Caco-2 (cell line): ENCODE measurements around the gene PLB1. TPM values are rescaled to one million over a fixed set of nuclear protein-coding genes. Genes with fewer than 3 reads are reported as not detected.
"Not testable (repeated sequence)": the region's sequence is repeated elsewhere in the genome, so short reads cannot be mapped to it uniquely, and the experiment has no call there.

ENCODE experiments used
- BruUV-seq: library from RNA; stranded (reverse); fragments of 400-500 nt; replicated peaks from 2 replicates; lab custom pipeline; 2021; lab: Mats Ljungman, UMichigan
- CTCF ChIA-PET: fragments of 300-600 bp; sonication (Branson Sonifier 250); formaldehyde crosslinking; loops from one replicate; lab custom pipeline; 2022; ENCODE audit warnings: antibody characterized with exemption; lab: Charles Lee
- POLR2A ChIA-PET: fragments of 300-600 bp; sonication (Branson Sonifier 250); formaldehyde crosslinking; loops from one replicate; lab custom pipeline; 2022; ENCODE audit warnings: antibody characterized with exemption; lab: Charles Lee
- DNase-seq, 2 experiments: peaks; one replicate each; pipeline versions ENCODE4 v3.0.0 to v3.0.0-alpha.2; 2020 to 2022
- H3K27me3 ChIP-seq: replicated peaks from 2 replicates; pipeline ENCODE4 v1.6.0; 2011; ENCODE audit warnings: low read length; ENCODE audit not compliant: control insufficient read depth, insufficient read depth
- H3K36me3 ChIP-seq: 2 replicates; pipeline ENCODE4 v1.5.1; 2011; ENCODE audit warnings: low read length; ENCODE audit not compliant: control insufficient read depth, insufficient read depth
- H3K4me1 ChIP-seq: fragments of 250-450 bp; sonication (Bioruptor Pico); 2 replicates; pipeline ENCODE4 v1.5.1; 2020; ENCODE audit warnings: mild to moderate bottlenecking
- H3K4me3 ChIP-seq: 2 replicates; pipeline ENCODE4 v1.5.1; 2011; ENCODE audit warnings: low read depth, mild to moderate bottlenecking, control low read depth, low read length
- H3K9me3 ChIP-seq: fragments of 250-450 bp; sonication (Bioruptor Pico); 2 replicates; pipeline ENCODE4 v1.5.1; 2020; ENCODE audit warnings: mild to moderate bottlenecking, moderate library complexity
- H3K27ac Mint-ChIP-seq: one replicate; pipeline ENCODE4 v1.8.0; 2022; ENCODE audit warnings: mixed read lengths; ENCODE audit not compliant: unreplicated experiment
- H3K27me3 Mint-ChIP-seq: one replicate; pipeline ENCODE4 v1.8.0; 2022; ENCODE audit warnings: mixed read lengths; ENCODE audit not compliant: insufficient read depth, unreplicated experiment
- H3K36me3 Mint-ChIP-seq: one replicate; pipeline ENCODE4 v1.8.0; 2022; ENCODE audit warnings: mild to moderate bottlenecking, mixed read lengths; ENCODE audit not compliant: insufficient read depth, unreplicated experiment
- H3K4me1 Mint-ChIP-seq: one replicate; pipeline ENCODE4 v1.8.0; 2022; ENCODE audit warnings: low read depth, mixed read lengths; ENCODE audit not compliant: unreplicated experiment
- H3K4me3 Mint-ChIP-seq: one replicate; pipeline ENCODE4 v1.8.0; 2022; ENCODE audit warnings: mild to moderate bottlenecking, moderate library complexity, mixed read lengths; ENCODE audit not compliant: unreplicated experiment
- H3K9me3 Mint-ChIP-seq: one replicate; pipeline ENCODE4 v1.8.0; 2022; ENCODE audit warnings: mixed read lengths; ENCODE audit not compliant: unreplicated experiment
- CTCF ChIP-seq, 2 experiments: fragments of 200-600 bp in 1 of 2; IDR thresholded peaks; 1 replicate in 1 of 2; 2 replicates in 1 of 2; pipeline versions ENCODE4 v1.5.1 to v1.8.0; 2011 to 2022; ENCODE audit warnings: antibody characterized with exemption in 1 of 2, control low read depth in 1 of 2, inconsistent platforms in 1 of 2, low read depth in 1 of 2, low read length in 1 of 2, mild to moderate bottlenecking in 1 of 2, moderate library complexity in 1 of 2; ENCODE audit not compliant: insufficient read depth in 1 of 2, severe bottlenecking in 1 of 2, unreplicated experiment in 1 of 2
- intact Hi-C: fragments of 100-400 bp; cut with micrococcal nuclease; formaldehyde crosslinking; loops from one replicate; pipeline ENCODE4 v1.10.0; 2022; ENCODE audit not compliant: unreplicated experiment
- total RNA-seq: library from RNA; stranded (reverse); gene quantifications from 2 replicates; pipeline ENCODE4 v1.2.3, GENCODE V29; 2022

PLB1 gene
- total RNA-seq, 1 experiment from 2014 or later, result 2.8 TPM

GRCh38 chr2:28470759-28471158, 25.1 kb upstream of the PLB1 start:
- H3K9me3 Mint-ChIP-seq, result peaks cover 10% of the 10 kb centered on the region
- DNase-seq, result peak in 1 of 2 experiments; percentile 62
- BruUV-seq, result no TSS peak
- intact Hi-C loops, result loop anchor here (2.0 kb wide), 1 partner anchor 38 kb away; no protein-coding TSS in a partner anchor
- ChIA-PET CTCF (no interaction called here), POLR2A (no interaction called here)
- no peak overlapping the region for H3K4me3 Mint-ChIP-seq
- Histone ChIP-seq H3K4me1 (peaks cover 21% of the 10 kb centered on the region), H3K27me3 (no peaks in the 10 kb centered on the region), H3K9me3 (no peaks in the 10 kb centered on the region), H3K4me3 (no peak overlapping the region), H3K36me3 (no peaks in the 10 kb centered on the region)
- no peaks in the 10 kb centered on the region for H3K36me3 Mint-ChIP-seq
- no peak for TF ChIP-seq CTCF (IDR thresholded peaks at IDR 0.05; ENCODE audit: insufficient read depth in 1 of 2, low read depth in 1 of 2, low read length in 1 of 2, severe bottlenecking in 1 of 2, unreplicated experiment in 1 of 2)
- peaks cover 22% of the 10 kb centered on the region for H3K4me1 Mint-ChIP-seq
- peak overlapping the region; percentile 10 for H3K27ac Mint-ChIP-seq
- no peaks in the 10 kb centered on the region for H3K27me3 Mint-ChIP-seq

- no peaks in the 10 kb centered on the region for H3K27me3 ChIP-seq
- peaks cover 10% of the 10 kb centered on the region for H3K9me3 Mint-ChIP-seq
- peaks cover 18% of the 10 kb centered on the region for H3K4me1 ChIP-seq
- BruUV-seq, result no TSS peak
- H3K4me3 ChIP-seq, result no peak overlapping the region
- ChIA-PET POLR2A (no interaction called here), CTCF (no interaction called here)
- no peaks in the 10 kb centered on the region for H3K27me3 Mint-ChIP-seq
- no peak overlapping the region for H3K4me3 Mint-ChIP-seq
- no peaks in the 10 kb centered on the region for H3K36me3 Mint-ChIP-seq
- no peaks in the 10 kb centered on the region for H3K9me3 ChIP-seq
- H3K36me3 ChIP-seq, result no peaks in the 10 kb centered on the region
- DNase-seq, result peak in 1 of 2 experiments; percentile 49
- no peak for TF ChIP-seq CTCF (IDR thresholded peaks at IDR 0.05; ENCODE audit: insufficient read depth in 1 of 2, low read depth in 1 of 2, low read length in 1 of 2, severe bottlenecking in 1 of 2, unreplicated experiment in 1 of 2)
- peaks cover 18% of the 10 kb centered on the region for H3K4me1 Mint-ChIP-seq
- H3K27ac Mint-ChIP-seq, result peak overlapping the region; percentile 10
- intact Hi-C loops, result loop anchor here (2.0 kb wide), 1 partner anchor 38 kb away; no protein-coding TSS in a partner anchor
Observed at GRCh38 chr2:28471214-28471613, 24.6 kb upstream of the PLB1 start.

GRCh38 chr2:28471701-28472236, 24.1 kb upstream of the PLB1 start:
- no peaks in the 10 kb centered on the region for H3K27me3 ChIP-seq
- H3K4me3 ChIP-seq, result no peak overlapping the region
- TF ChIP-seq CTCF (IDR thresholded peaks at IDR 0.05; ENCODE audit: insufficient read depth in 1 of 2, low read depth in 1 of 2, low read length in 1 of 2, severe bottlenecking in 1 of 2, unreplicated experiment in 1 of 2), result no peak
- Mint-ChIP-seq H3K4me1 (peaks cover 17% of the 10 kb centered on the region), H3K27me3 (no peaks in the 10 kb centered on the region), H3K4me3 (no peak overlapping the region), H3K36me3 (no peaks in the 10 kb centered on the region), H3K9me3 (peaks cover 10% of the 10 kb centered on the region), H3K27ac (no peak overlapping the region)
- H3K9me3 ChIP-seq, result no peaks in the 10 kb centered on the region
- peak in 1 of 2 experiments; percentile 25 for DNase-seq
- no TSS peak for BruUV-seq
- ChIA-PET POLR2A (no interaction called here), CTCF (interaction anchor here (0.5 kb wide), 1 partner anchor 57 kb away, joined by 8 read pairs; no protein-coding TSS in a partner anchor)
- H3K4me1 ChIP-seq, result peaks cover 14% of the 10 kb centered on the region
- intact Hi-C loops, result loop anchor here (2.0 kb wide), 1 partner anchor 37 kb away; no protein-coding TSS in a partner anchor
- H3K36me3 ChIP-seq, result no peaks in the 10 kb centered on the region

GRCh38 chr2:28472641-28473040, 23.2 kb upstream of the PLB1 start:
- H3K4me3 Mint-ChIP-seq, H3K27me3 ChIP-seq, H3K27me3 Mint-ChIP-seq, H3K9me3 ChIP-seq, POLR2A ChIA-PET, H3K36me3 ChIP-seq, H3K27ac Mint-ChIP-seq, H3K4me3 ChIP-seq, H3K36me3 Mint-ChIP-seq, BruUV-seq, intact Hi-C loops: not testable (repeated sequence)
- CTCF ChIA-PET, result interaction anchor here (0.6 kb wide), 1 partner anchor 582 kb away, joined by 3 read pairs; the partner anchor contains the start of genes BABAM2 and RBKS
- DNase-seq, result peak in 1 of 2 experiments; percentile 26
- peaks cover 10% of the 10 kb centered on the region for H3K9me3 Mint-ChIP-seq
- peaks cover 17% of the 10 kb centered on the region for H3K4me1 Mint-ChIP-seq
- H3K4me1 ChIP-seq, result peaks cover 14% of the 10 kb centered on the region
